ENCODE data around the gene USP9X. TPM values are rescaled to one million over a fixed set of nuclear protein-coding genes. Genes with fewer than 3 reads are reported as not detected.
A peak's percentile ranks its signal among the peaks of the same experiment; 100 is the strongest.
"Not testable (repeated sequence)": the region's sequence is repeated elsewhere in the genome, so short reads cannot be mapped to it uniquely, and the experiment has no call there.

Gene USP9X
- total RNA-seq, 1 experiment from 2014 or later = 27.4 TPM

- no peak for DNase-seq (ENCODE audit: low spot score)
Observed at GRCh38 chrX:41122664-41123257, 37.5 kb downstream of the USP9X start.

- DNase-seq (ENCODE audit: low spot score) = no peak
Observed at GRCh38 chrX:41127477-41128192, 42.4 kb downstream of the USP9X start.

GRCh38 chrX:41128955-41129354 is 43.7 kb downstream of the USP9X start:
- DNase-seq (ENCODE audit: low spot score) = no peak

GRCh38 chrX:41131766-41132165 is 46.5 kb downstream of the USP9X start:
- no peak for DNase-seq (ENCODE audit: low spot score)

GRCh38 chrX:41133551-41133950 is 48.3 kb downstream of the USP9X start:
- no peak for DNase-seq (ENCODE audit: low spot score)

GRCh38 chrX:41137589-41137988 is 52.3 kb downstream of the USP9X start:
- DNase-seq (ENCODE audit: low spot score) = no peak

- no peak for DNase-seq (ENCODE audit: low spot score)
Observed at GRCh38 chrX:41142130-41142910, 57.1 kb downstream of the USP9X start.

- DNase-seq (ENCODE audit: low spot score) = no peak
Observed at GRCh38 chrX:41144873-41145272, 59.6 kb downstream of the USP9X start.

- DNase-seq (ENCODE audit: low spot score) = peak; percentile 14
Observed at GRCh38 chrX:41145920-41146608, 60.8 kb downstream of the USP9X start.

- no peak for DNase-seq (ENCODE audit: low spot score)
Observed at GRCh38 chrX:41148553-41148952, 63.3 kb downstream of the USP9X start.

- DNase-seq (ENCODE audit: low spot score) = no peak
Observed at GRCh38 chrX:41150043-41150442, 64.8 kb downstream of the USP9X start.

GRCh38 chrX:41151726-41152125 is 66.5 kb downstream of the USP9X start:
- not testable (repeated sequence) for DNase-seq (ENCODE audit: low spot score)

- DNase-seq (ENCODE audit: low spot score) = no peak
Observed at GRCh38 chrX:41152221-41152620, 67.0 kb downstream of the USP9X start.

- DNase-seq (ENCODE audit: low spot score) = no peak
Observed at GRCh38 chrX:41153448-41153847, 68.2 kb downstream of the USP9X start.

GRCh38 chrX:41153957-41154356 is 68.7 kb downstream of the USP9X start:
- no peak for DNase-seq (ENCODE audit: low spot score)

- no peak for DNase-seq (ENCODE audit: low spot score)
Observed at GRCh38 chrX:41164449-41164848, 79.2 kb downstream of the USP9X start.

GRCh38 chrX:41167888-41168287 is 82.6 kb downstream of the USP9X start:
- DNase-seq (ENCODE audit: low spot score) = no peak

- no peak for DNase-seq (ENCODE audit: low spot score)
Observed at GRCh38 chrX:41176263-41176662, 91.0 kb downstream of the USP9X start.

- DNase-seq (ENCODE audit: low spot score) = no peak
Observed at GRCh38 chrX:41177297-41177696, 92.1 kb downstream of the USP9X start.

- DNase-seq (ENCODE audit: low spot score) = no peak
Observed at GRCh38 chrX:41178201-41178600, 93.0 kb downstream of the USP9X start.

- peak; percentile 52 for DNase-seq (ENCODE audit: low spot score)
Observed at GRCh38 chrX:41180194-41180908, 95.1 kb downstream of the USP9X start.
